PC-9 (cell line): Measurements from ENCODE around the gene APIP.

Experiments
- EZH2 ChIP-seq: fragments of 200-600 bp; sonication (generic); IDR thresholded peaks from 2 replicates; pipeline ENCODE4 v1.8.0; 2017; ENCODE audit warnings: antibody characterized with exemption, low read depth
- TF ChIP-seq, protein P1 (sequence below): fragments of 200-600 bp; sonication (generic); conservative IDR thresholded peaks from 2 replicates; pipeline ENCODE4 v1.6.1; 2017; ENCODE audit warnings: mixed run types, antibody characterized with exemption, mild to moderate bottlenecking, moderate library complexity

DNA sequence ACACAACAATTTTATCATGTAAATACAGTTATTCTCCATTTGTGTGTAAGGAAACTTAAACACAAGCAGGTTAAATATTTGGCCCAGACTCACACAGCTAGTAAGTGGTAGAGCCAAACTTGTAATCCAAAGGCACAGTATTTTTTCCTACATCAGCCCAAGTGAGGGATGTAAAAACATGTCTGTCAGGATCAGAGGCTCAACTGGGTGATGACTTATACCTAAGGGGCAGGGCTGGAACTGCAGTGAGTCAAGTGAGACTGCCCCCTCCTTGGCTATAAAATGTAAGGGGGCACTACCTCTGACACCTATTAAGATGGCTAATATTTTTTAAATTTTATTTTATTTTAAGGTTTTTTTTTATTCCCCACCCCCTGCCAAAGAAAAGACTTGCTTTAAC, 82.6 kb downstream of the APIP start:
- TF ChIP-seq, protein P1, sequence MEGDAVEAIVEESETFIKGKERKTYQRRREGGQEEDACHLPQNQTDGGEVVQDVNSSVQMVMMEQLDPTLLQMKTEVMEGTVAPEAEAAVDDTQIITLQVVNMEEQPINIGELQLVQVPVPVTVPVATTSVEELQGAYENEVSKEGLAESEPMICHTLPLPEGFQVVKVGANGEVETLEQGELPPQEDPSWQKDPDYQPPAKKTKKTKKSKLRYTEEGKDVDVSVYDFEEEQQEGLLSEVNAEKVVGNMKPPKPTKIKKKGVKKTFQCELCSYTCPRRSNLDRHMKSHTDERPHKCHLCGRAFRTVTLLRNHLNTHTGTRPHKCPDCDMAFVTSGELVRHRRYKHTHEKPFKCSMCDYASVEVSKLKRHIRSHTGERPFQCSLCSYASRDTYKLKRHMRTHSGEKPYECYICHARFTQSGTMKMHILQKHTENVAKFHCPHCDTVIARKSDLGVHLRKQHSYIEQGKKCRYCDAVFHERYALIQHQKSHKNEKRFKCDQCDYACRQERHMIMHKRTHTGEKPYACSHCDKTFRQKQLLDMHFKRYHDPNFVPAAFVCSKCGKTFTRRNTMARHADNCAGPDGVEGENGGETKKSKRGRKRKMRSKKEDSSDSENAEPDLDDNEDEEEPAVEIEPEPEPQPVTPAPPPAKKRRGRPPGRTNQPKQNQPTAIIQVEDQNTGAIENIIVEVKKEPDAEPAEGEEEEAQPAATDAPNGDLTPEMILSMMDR = no peak
- TF ChIP-seq EZH2 = no peak
